MM.1S (cell line): ENCODE measurements around the gene DCAF4.

ENCODE experiments used
- DNase-seq: peaks from one replicate; pipeline ENCODE4 v3.0.0-alpha.2; 2015
- H2AFZ ChIP-seq: fragments of 300-600 bp; sonication (generic); 2 replicates; pipeline ENCODE4 v1.6.0; 2016; ENCODE audit warnings: antibody characterized with exemption, low read length
- H3F3A ChIP-seq: fragments of 300-600 bp; sonication (generic); 2 replicates; pipeline ENCODE4 v1.6.1; 2016; ENCODE audit warnings: mild to moderate bottlenecking, antibody characterized with exemption, low read length, moderate library complexity, mixed read lengths; ENCODE audit not compliant: insufficient read depth
- H3K27ac ChIP-seq: fragments of 300-600 bp; sonication (generic); 2 replicates; pipeline ENCODE4 v1.5.1; 2016; ENCODE audit warnings: mild to moderate bottlenecking, low read length
- H3K27me3 ChIP-seq: fragments of 300-600 bp; sonication (generic); replicated peaks from 2 replicates; pipeline ENCODE4 v1.6.0; 2016; ENCODE audit warnings: low read length; ENCODE audit not compliant: insufficient read depth
- H3K36me3 ChIP-seq: fragments of 300-600 bp; sonication (generic); replicated peaks from 2 replicates; pipeline ENCODE4 v1.6.1; 2016; ENCODE audit warnings: mild to moderate bottlenecking, low read length, mixed read lengths; ENCODE audit not compliant: insufficient read depth
- H3K4me1 ChIP-seq: fragments of 300-600 bp; sonication (generic); 2 replicates; pipeline ENCODE4 v1.6.1; 2016; ENCODE audit warnings: low read length, mixed read lengths
- H3K4me2 ChIP-seq: fragments of 300-600 bp; sonication (generic); 2 replicates; pipeline ENCODE4 v1.6.0; 2016; ENCODE audit warnings: low read depth, low read length
- H3K4me3 ChIP-seq: fragments of 300-600 bp; sonication (generic); 2 replicates; pipeline ENCODE4 v1.5.1; 2016; ENCODE audit warnings: low read length, mixed read lengths
- H3K79me2 ChIP-seq: fragments of 300-600 bp; sonication (generic); 2 replicates; pipeline ENCODE4 v1.6.1; 2016; ENCODE audit warnings: mixed run types, low read length, mixed read lengths
- H3K9ac ChIP-seq: fragments of 300-600 bp; sonication (generic); 2 replicates; pipeline ENCODE4 v1.6.1; 2016; ENCODE audit warnings: low read length, mixed read lengths
- H3K9me2 ChIP-seq: fragments of 300-600 bp; sonication (generic); replicated peaks from 2 replicates; pipeline ENCODE4 v1.6.1; 2016; ENCODE audit warnings: mild to moderate bottlenecking, low read length, mixed read lengths; ENCODE audit not compliant: insufficient read depth
- H3K9me3 ChIP-seq: fragments of 300-600 bp; sonication (generic); replicated peaks from 2 replicates; pipeline ENCODE4 v1.6.1; 2016; ENCODE audit warnings: mild to moderate bottlenecking, low read length, mixed read lengths; ENCODE audit not compliant: insufficient read depth
- H4K20me1 ChIP-seq: fragments of 300-600 bp; sonication (generic); 2 replicates; pipeline ENCODE4 v1.6.1; 2016; ENCODE audit warnings: mild to moderate bottlenecking, low read length, moderate library complexity, mixed read lengths; ENCODE audit not compliant: insufficient read depth
- CTCF ChIP-seq: fragments of 300-600 bp; sonication (generic); IDR thresholded peaks from 2 replicates; pipeline ENCODE4 v1.5.1; 2016; ENCODE audit warnings: antibody characterized with exemption, low read length, mixed read lengths
- EZH2 ChIP-seq: fragments of 300-600 bp; sonication (generic); optimal IDR thresholded peaks from 2 replicates; pipeline ENCODE3; 2017; ENCODE audit warnings: low read depth, mild to moderate bottlenecking, antibody characterized with exemption, low read length, mixed read lengths
- EZH2phosphoT487 ChIP-seq: fragments of 300-600 bp; sonication (generic); IDR thresholded peaks from 2 replicates; pipeline ENCODE4 v1.6.1; 2018; ENCODE audit warnings: antibody characterized with exemption, low read length

Gene DCAF4

DNA sequence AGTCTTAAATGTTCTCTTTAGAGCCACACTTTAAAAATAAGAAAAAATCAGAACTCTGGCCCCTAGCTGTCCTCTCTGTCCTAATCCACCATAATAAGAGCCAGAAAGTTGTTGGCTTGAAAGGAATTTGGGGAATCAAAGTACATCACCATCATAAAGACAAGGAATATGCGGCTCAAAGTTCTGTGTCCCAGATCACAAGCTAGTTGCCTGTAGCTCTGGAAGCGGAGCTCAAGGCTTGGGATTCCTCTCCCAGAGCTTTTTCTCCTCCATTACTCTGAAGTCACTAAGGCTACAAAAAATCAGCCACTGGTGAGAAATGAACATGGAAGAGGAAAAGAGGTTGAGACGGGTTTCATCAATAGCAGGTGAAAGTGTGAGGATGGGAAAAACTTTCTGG lies 38.8 kb upstream of the DCAF4 start:
- H3K27me3 ChIP-seq = no peaks in the 10 kb centered on the region
- peaks cover 29% of the 10 kb centered on the region for H3K4me1 ChIP-seq
- H3K4me2 ChIP-seq = peak overlapping the region; percentile 84; the same call in 1 of the 2 replicates

GRCh38 chr14:72888192-72888591 lies 38.1 kb upstream of the DCAF4 start:
- H2AFZ ChIP-seq = no peak overlapping the region
- H3K4me3 ChIP-seq = peak overlapping the region; percentile 15; the same call in 1 of the 2 replicates
- no peaks in the 10 kb centered on the region for H3K9me3 ChIP-seq
- peaks cover 33% of the 10 kb centered on the region for H3F3A ChIP-seq
- H3K27ac ChIP-seq = peak overlapping the region; percentile 78
- peaks cover 29% of the 10 kb centered on the region for H3K4me1 ChIP-seq
- no peak for DNase-seq
- peak overlapping the region; percentile 79; the same call in 1 of the 2 replicates for H3K9ac ChIP-seq
- TF ChIP-seq EZH2phosphoT487 (no peak), EZH2 (no peak), CTCF (no peak)
- no peaks in the 10 kb centered on the region for H4K20me1 ChIP-seq
- H3K4me2 ChIP-seq = peak overlapping the region; percentile 84
- H3K9me2 ChIP-seq = no peaks in the 10 kb centered on the region
- peaks cover 98% of the 10 kb centered on the region for H3K79me2 ChIP-seq
- H3K36me3 ChIP-seq = no peaks in the 10 kb centered on the region
- no peaks in the 10 kb centered on the region for H3K27me3 ChIP-seq

More for the DNA sequence above, 38.8 kb upstream of the DCAF4 start:
- Histone ChIP-seq H3K9ac (no peak overlapping the region), H3K9me3 (no peaks in the 10 kb centered on the region), H3F3A (peaks cover 33% of the 10 kb centered on the region), H3K9me2 (no peaks in the 10 kb centered on the region), H3K79me2 (peaks cover 98% of the 10 kb centered on the region), H3K4me3 (no peak overlapping the region), H3K27ac (peak overlapping the region; percentile 78; the same call in 1 of the 2 replicates), H3K36me3 (no peaks in the 10 kb centered on the region), H2AFZ (no peak overlapping the region), H4K20me1 (no peaks in the 10 kb centered on the region)
- no peak for DNase-seq
- no peak for TF ChIP-seq EZH2
- TF ChIP-seq EZH2phosphoT487 = no peak
- no peak for TF ChIP-seq CTCF

- no peak for TF ChIP-seq EZH2phosphoT487
- no peak for TF ChIP-seq CTCF
- TF ChIP-seq EZH2 = no peak
- no peaks in the 10 kb centered on the region for H4K20me1 ChIP-seq
- peak overlapping the region; percentile 79; the same call in 1 of the 2 replicates for H3K9ac ChIP-seq
- no peaks in the 10 kb centered on the region for H3K36me3 ChIP-seq
- no peaks in the 10 kb centered on the region for H3K9me3 ChIP-seq
- H3K9me2 ChIP-seq = no peaks in the 10 kb centered on the region
- peak overlapping the region; percentile 84 for H3K4me2 ChIP-seq
- peak overlapping the region; percentile 15; the same call in 1 of the 2 replicates for H3K4me3 ChIP-seq
- DNase-seq = peak; percentile 44
- peaks cover 29% of the 10 kb centered on the region for H3K4me1 ChIP-seq
- no peak overlapping the region for H2AFZ ChIP-seq
- H3K27ac ChIP-seq = peak overlapping the region; percentile 78
- H3K79me2 ChIP-seq = peaks cover 97% of the 10 kb centered on the region
- H3F3A ChIP-seq = peaks cover 34% of the 10 kb centered on the region
- H3K27me3 ChIP-seq = no peaks in the 10 kb centered on the region
These were observed 37.5 kb upstream of the DCAF4 start for GRCh38 chr14:72888636-72889201.
